H1 (cell line): ENCODE results near the gene SYDE1. TPM values are rescaled to one million over a fixed set of nuclear protein-coding genes. Genes with fewer than 3 reads are reported as not detected.
"Not testable (repeated sequence)": the region's sequence is repeated elsewhere in the genome, so short reads cannot be mapped to it uniquely, and the experiment has no call there.

Source experiments
- CTCF ChIA-PET: fragments of 300-600 bp; sonication (Branson Sonifier 250); formaldehyde crosslinking; loops from one replicate; lab custom pipeline; 2021; ENCODE audit not compliant: partially characterized antibody; lab: Charles Lee
- POLR2A ChIA-PET: fragments of 300-600 bp; sonication (Branson Sonifier 250); formaldehyde crosslinking; loops from one replicate; lab custom pipeline; 2021; ENCODE audit warnings: inconsistent platforms; ENCODE audit not compliant: partially characterized antibody; lab: Charles Lee
- DNase-seq, 2 experiments: peaks; one replicate each; pipeline versions ENCODE4 v3.0.0 to v3.0.0-alpha.2; 2010 to 2022; ENCODE audit warnings: low spot score in 2 of 2, low read depth in 1 of 2, mixed read lengths in 1 of 2
- FAIRE-seq: peaks from 2 replicates; lab custom pipeline; 2011; peaks lifted over from hg19 to GRCh38; lab: Jason Lieb, UNC
- H2AFZ ChIP-seq: 2 replicates; pipeline ENCODE4 v1.8.1; 2012; ENCODE audit warnings: low read length, inconsistent platforms
- H2AK5ac ChIP-seq: 2 replicates; pipeline ENCODE4 v1.6.1; 2013; ENCODE audit warnings: low read depth, low read length
- H2BK120ac ChIP-seq: replicated peaks from 2 replicates; pipeline ENCODE3; 2013; ENCODE audit warnings: low read depth, low read length, inconsistent platforms
- H2BK12ac ChIP-seq: 2 replicates; pipeline ENCODE4 v1.6.1; 2013; ENCODE audit warnings: low read depth, low read length
- H2BK15ac ChIP-seq: 2 replicates; pipeline ENCODE4 v1.6.1; 2013; ENCODE audit warnings: low read length
- H2BK20ac ChIP-seq: 2 replicates; pipeline ENCODE4 v1.6.1; 2013; ENCODE audit warnings: low read length
- H2BK5ac ChIP-seq: 2 replicates; pipeline ENCODE4 v1.6.1; 2013; ENCODE audit warnings: low read depth, low read length
- H3K14ac ChIP-seq: 2 replicates; pipeline ENCODE4 v1.6.1; 2013; ENCODE audit warnings: inconsistent platforms; ENCODE audit not compliant: insufficient read length
- H3K18ac ChIP-seq: 2 replicates; pipeline ENCODE4 v1.6.1; 2013; ENCODE audit warnings: low read length; ENCODE audit errors: extremely low read depth
- H3K23ac ChIP-seq: 2 replicates; pipeline ENCODE4 v1.6.1; 2013; ENCODE audit warnings: inconsistent platforms; ENCODE audit not compliant: insufficient read length
- H3K23me2 ChIP-seq: 2 replicates; pipeline ENCODE4 v1.6.1; 2013; ENCODE audit warnings: low read depth, low read length
- H3K27ac ChIP-seq: 2 replicates; pipeline ENCODE4 v1.6.1; 2011; ENCODE audit warnings: low read depth, low read length, inconsistent platforms
- H3K27me3 ChIP-seq, 4 experiments: replicated peaks in 1 of 4; 1 replicate in 1 of 4; 2 replicates in 3 of 4; pipeline versions ENCODE4 v1.6.1 to v1.8.1; 2011 to 2013; ENCODE audit warnings: low read length in 3 of 4, mild to moderate bottlenecking in 3 of 4, inconsistent platforms in 2 of 4, mixed read lengths in 2 of 4, moderate library complexity in 1 of 4; ENCODE audit not compliant: control insufficient read depth in 3 of 4, insufficient read depth in 3 of 4; ENCODE audit errors: extremely low read depth in 1 of 4
- H3K36me3 ChIP-seq, 4 experiments: 2 replicates each; pipeline versions ENCODE4 v1.6.1 to v1.8.1; 2011 to 2013; ENCODE audit warnings: mild to moderate bottlenecking in 4 of 4, low read length in 3 of 4, moderate library complexity in 2 of 4, control low read depth in 1 of 4, inconsistent platforms in 1 of 4; ENCODE audit not compliant: insufficient read depth in 4 of 4, control insufficient read depth in 2 of 4
- H3K4ac ChIP-seq: replicated peaks from 2 replicates; pipeline ENCODE3; 2013; ENCODE audit warnings: low read length, low read depth, mixed read lengths, inconsistent platforms; ENCODE audit not compliant: insufficient read length
- H3K4me1 ChIP-seq, 4 experiments: replicated peaks in 1 of 4; 1 replicate in 1 of 4; 2 replicates in 3 of 4; pipeline versions ENCODE4 v1.6.1 to v1.8.1; 2011 to 2013; ENCODE audit warnings: low read length in 3 of 4, inconsistent platforms in 2 of 4, mixed read lengths in 1 of 4; ENCODE audit not compliant: insufficient read depth in 4 of 4, control insufficient read depth in 3 of 4
- H3K4me2 ChIP-seq, 2 experiments: 2 replicates each; pipeline versions ENCODE4 v1.6.1 to v1.8.1; 2011 to 2013; ENCODE audit warnings: low read depth in 2 of 2, low read length in 2 of 2, control low read depth in 1 of 2, inconsistent platforms in 1 of 2, mild to moderate bottlenecking in 1 of 2; ENCODE audit not compliant: insufficient read depth in 1 of 2
- H3K4me3 ChIP-seq, 4 experiments: fragments of 200-600, 300-600 bp in 1 of 4; sonication (generic), shearing (Covaris generic), sonication (Bioruptor Twin) in 1 of 4; 2 replicates each; pipeline versions ENCODE4 v1.5.1 to v1.8.1; 2011 to 2016; ENCODE audit warnings: low read length in 4 of 4, low read depth in 3 of 4, control low read depth in 2 of 4, inconsistent platforms in 2 of 4, mild to moderate bottlenecking in 2 of 4, mixed read lengths in 1 of 4, moderate library complexity in 1 of 4; ENCODE audit not compliant: insufficient read depth in 2 of 4; ENCODE audit errors: extremely low read depth in 1 of 4
- H3K56ac ChIP-seq: replicated peaks from 2 replicates; pipeline ENCODE3; 2013; ENCODE audit warnings: low read depth, mild to moderate bottlenecking, mixed read lengths, low read length, inconsistent platforms; ENCODE audit not compliant: insufficient read length
- H3K79me1 ChIP-seq: 2 replicates; pipeline ENCODE4 v1.6.1; 2013; ENCODE audit warnings: low read depth, low read length, control low read depth
- H3K79me2 ChIP-seq, 2 experiments: 2 replicates each; pipeline versions ENCODE4 v1.6.1 to v1.8.1; 2012 to 2013; ENCODE audit warnings: low read length in 2 of 2, mild to moderate bottlenecking in 2 of 2, inconsistent platforms in 1 of 2; ENCODE audit not compliant: insufficient read depth in 2 of 2, control insufficient read depth in 1 of 2
- H3K9ac ChIP-seq, 4 experiments: replicated peaks in 1 of 4; 1 replicate in 1 of 4; 2 replicates in 3 of 4; pipeline versions ENCODE4 v1.6.1 to v1.8.1; 2011 to 2013; ENCODE audit warnings: low read depth in 3 of 4, low read length in 3 of 4, control low read depth in 2 of 4, mild to moderate bottlenecking in 2 of 4, moderate library complexity in 2 of 4, inconsistent platforms in 1 of 4; ENCODE audit errors: extremely low read depth in 1 of 4
- H3K9me3 ChIP-seq, 2 experiments: 2 replicates each; pipeline versions ENCODE4 v1.6.1 to v1.8.1; 2012 to 2013; ENCODE audit warnings: mild to moderate bottlenecking in 2 of 2, moderate library complexity in 2 of 2, control low read depth in 1 of 2, inconsistent platforms in 1 of 2, low read depth in 1 of 2, low read length in 1 of 2, mixed read lengths in 1 of 2; ENCODE audit not compliant: insufficient read depth in 2 of 2
- H4K20me1 ChIP-seq, 2 experiments: replicated peaks in 1 of 2; 2 replicates each; pipeline versions ENCODE3 to v1.8.1; 2011 to 2013; ENCODE audit warnings: inconsistent platforms in 2 of 2, low read length in 2 of 2, mild to moderate bottlenecking in 1 of 2; ENCODE audit not compliant: insufficient read depth in 2 of 2, control insufficient read depth in 1 of 2
- H4K5ac ChIP-seq: 2 replicates; pipeline ENCODE4 v1.6.1; 2013; ENCODE audit warnings: low read length, low read depth, mixed read lengths, inconsistent platforms; ENCODE audit not compliant: insufficient read length
- H4K8ac ChIP-seq: 2 replicates; pipeline ENCODE4 v1.8.0; 2013; ENCODE audit warnings: mild to moderate bottlenecking, moderate library complexity, low read length, inconsistent platforms; ENCODE audit not compliant: insufficient read depth; ENCODE audit errors: extremely low read depth
- H4K91ac ChIP-seq: replicated peaks from 2 replicates; pipeline ENCODE3; 2013; ENCODE audit warnings: low read length, mixed read lengths, inconsistent platforms; ENCODE audit not compliant: insufficient read length
- WGBS, 2 experiments: shearing (Covaris generic) in 1 of 2; methylation state at CpG; one replicate each; pipeline versions ENCODE4 v1.1.6 to v1.1.7; 2013 to 2015; ENCODE audit warnings: low lambda C conversion rate in 2 of 2, mixed read lengths in 2 of 2, inconsistent platforms in 1 of 2, low coverage in 1 of 2, missing lambda C conversion rate in 1 of 2; ENCODE audit not compliant: insufficient replicate concordance in 2 of 2, insufficient coverage in 1 of 2, insufficient read length in 1 of 2; ENCODE audit errors: extremely low coverage in 1 of 2, missing lambda C conversion rate in 1 of 2; 5-methylcytosine and 5-hydroxymethylcytosine counted together
- polyA plus RNA-seq, 7 experiments: library from polyadenylated mRNA; depleted of rRNA in 3 of 7; stranded (reverse) in 5 of 7; unstranded in 2 of 7; fragments of >200 nt in 5 of 7; fragments of 200-250 nt in 2 of 7; gene quantifications; 1 replicate in 5 of 7; 2 replicates in 1 of 7; 4 replicates in 1 of 7; pipeline versions ENCODE4 v1.2.1 to v1.2.3, GENCODE V29; 2011 to 2013; ENCODE audit warnings: missing spikeins in 2 of 7, mixed read lengths in 2 of 7
- total RNA-seq: library from RNA; stranded (reverse); fragmentation: NEBNext Ultra II Directional; extraction: Animal tissue kit (Norgen Biotek cat#: 25700); gene quantifications from 2 replicates; pipeline ENCODE4 v1.2.1, GENCODE V29; 2021

SYDE1 gene
- total and polyA plus RNA-seq, 2 of the 8 experiments (the other 6 are each of a cell fraction or from before 2014, with no cell fraction given): 12.0 to 16.8 TPM

- H3K36me3 ChIP-seq, H3K23me2 ChIP-seq, H3K27me3 ChIP-seq, H4K20me1 ChIP-seq, H3K4me2 ChIP-seq, FAIRE-seq, H3K14ac ChIP-seq, H2AK5ac ChIP-seq, H4K5ac ChIP-seq, H2BK5ac ChIP-seq, DNase-seq, H3K18ac ChIP-seq, H2BK15ac ChIP-seq, H3K9ac ChIP-seq, H3K79me1 ChIP-seq, H3K56ac ChIP-seq, H3K79me2 ChIP-seq, H4K8ac ChIP-seq, H4K91ac ChIP-seq, H3K23ac ChIP-seq, H3K9me3 ChIP-seq, H2BK120ac ChIP-seq, H3K27ac ChIP-seq, H3K4ac ChIP-seq, H3K4me3 ChIP-seq, H2BK12ac ChIP-seq, H2BK20ac ChIP-seq, H3K4me1 ChIP-seq, H2AFZ ChIP-seq: not testable (repeated sequence)
- CTCF ChIA-PET: interaction anchor here (0.5 to 5.6 kb wide), 6 partner anchors 11 to 321 kb away, joined by 3 to 37 read pairs (median 3); no protein-coding TSS in a partner anchor
- POLR2A ChIA-PET: interaction anchor here (0.6 kb wide), 1 partner anchor 119 kb away, joined by 3 read pairs; no protein-coding TSS in a partner anchor
- WGBS, 2 experiments: 91% methylated on average over 6 of the region's 6 CpGs; no CpG with 5 or more reads in 1 of the 2 experiments
These were observed 9.2 kb upstream of the SYDE1 start for GRCh38 chr19:15097980-15098379.
